Measurements from ENCODE around the gene NSD2.

Gene NSD2

GRCh38 chr4:1826531-1827350, 44.5 kb upstream of the NSD2 start:
- H3K4me3 ChIP-seq (replicated peaks in 1 of 2; ENCODE audit: low read depth in 2 of 2, low read length in 2 of 2) = no peak overlapping the region
- no peak for DNase-seq (ENCODE audit: low read depth in 2 of 2)
- TF ChIP-seq CTCF (IDR thresholded peaks at IDR 0.05; ENCODE audit: low read depth, low read length) = no peak

- no peak for DNase-seq (ENCODE audit: low read depth in 2 of 2)
- no peak for TF ChIP-seq CTCF (IDR thresholded peaks at IDR 0.05; ENCODE audit: low read depth, low read length)
- no peak overlapping the region for H3K4me3 ChIP-seq (replicated peaks in 1 of 2; ENCODE audit: low read depth in 2 of 2, low read length in 2 of 2)
Observed at GRCh38 chr4:1830234-1830633, 41.0 kb upstream of the NSD2 start.

GRCh38 chr4:1830642-1831228, 40.5 kb upstream of the NSD2 start:
- no peak overlapping the region for H3K4me3 ChIP-seq (replicated peaks in 1 of 2; ENCODE audit: low read depth in 2 of 2, low read length in 2 of 2)
- no peak for DNase-seq (ENCODE audit: low read depth in 2 of 2)
- TF ChIP-seq CTCF (IDR thresholded peaks at IDR 0.05; ENCODE audit: low read depth, low read length) = no peak

DNA sequence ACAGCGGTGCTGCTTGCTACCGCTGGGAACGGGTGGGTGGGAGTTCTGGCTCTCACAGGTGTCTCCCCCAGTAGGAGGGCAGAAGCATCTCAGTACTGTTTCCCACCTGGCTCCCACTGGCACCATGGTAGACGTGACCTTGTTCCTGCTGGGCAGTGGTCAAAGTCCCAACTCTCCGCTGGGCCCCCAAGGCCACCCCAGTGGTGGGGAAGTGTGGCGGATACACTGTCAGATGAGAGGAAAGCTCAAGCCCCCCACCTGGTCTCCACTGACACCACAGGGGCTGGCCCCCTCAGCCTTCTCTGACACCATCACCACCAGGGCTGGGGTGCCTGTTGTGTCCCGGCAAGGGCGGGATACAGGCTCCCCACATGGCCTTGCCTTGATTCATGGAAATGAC, 39.9 kb upstream of the NSD2 start:
- no peak for TF ChIP-seq CTCF (IDR thresholded peaks at IDR 0.05; ENCODE audit: low read depth, low read length)
- DNase-seq (ENCODE audit: low read depth in 2 of 2) = no peak
- H3K4me3 ChIP-seq (replicated peaks in 1 of 2; ENCODE audit: low read depth in 2 of 2, low read length in 2 of 2) = no peak overlapping the region

DNA sequence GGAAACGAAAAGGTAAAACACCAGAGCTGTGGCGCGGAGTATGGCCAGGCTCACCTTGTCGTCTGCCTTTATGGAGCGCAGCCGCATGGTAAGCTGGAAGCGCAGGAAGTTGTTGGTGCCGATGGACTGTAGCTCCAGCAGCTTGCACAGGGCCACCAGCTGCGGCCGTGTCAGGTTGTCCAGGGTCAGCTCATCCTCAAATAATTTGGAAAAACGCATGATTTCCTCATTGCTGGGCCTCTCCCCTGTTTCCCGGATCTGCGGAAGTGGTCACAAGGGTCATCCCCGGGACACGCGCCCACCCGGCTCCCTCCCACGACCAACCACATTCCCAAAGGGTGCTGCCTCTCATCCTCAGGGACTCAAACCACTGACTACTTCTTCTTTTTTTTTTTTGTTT, 38.5 kb upstream of the NSD2 start:
- no peak for TF ChIP-seq CTCF (IDR thresholded peaks at IDR 0.05; ENCODE audit: low read depth, low read length)
- no peak for DNase-seq (ENCODE audit: low read depth in 2 of 2)
- no peak overlapping the region for H3K4me3 ChIP-seq (replicated peaks in 1 of 2; ENCODE audit: low read depth in 2 of 2, low read length in 2 of 2)

DNA sequence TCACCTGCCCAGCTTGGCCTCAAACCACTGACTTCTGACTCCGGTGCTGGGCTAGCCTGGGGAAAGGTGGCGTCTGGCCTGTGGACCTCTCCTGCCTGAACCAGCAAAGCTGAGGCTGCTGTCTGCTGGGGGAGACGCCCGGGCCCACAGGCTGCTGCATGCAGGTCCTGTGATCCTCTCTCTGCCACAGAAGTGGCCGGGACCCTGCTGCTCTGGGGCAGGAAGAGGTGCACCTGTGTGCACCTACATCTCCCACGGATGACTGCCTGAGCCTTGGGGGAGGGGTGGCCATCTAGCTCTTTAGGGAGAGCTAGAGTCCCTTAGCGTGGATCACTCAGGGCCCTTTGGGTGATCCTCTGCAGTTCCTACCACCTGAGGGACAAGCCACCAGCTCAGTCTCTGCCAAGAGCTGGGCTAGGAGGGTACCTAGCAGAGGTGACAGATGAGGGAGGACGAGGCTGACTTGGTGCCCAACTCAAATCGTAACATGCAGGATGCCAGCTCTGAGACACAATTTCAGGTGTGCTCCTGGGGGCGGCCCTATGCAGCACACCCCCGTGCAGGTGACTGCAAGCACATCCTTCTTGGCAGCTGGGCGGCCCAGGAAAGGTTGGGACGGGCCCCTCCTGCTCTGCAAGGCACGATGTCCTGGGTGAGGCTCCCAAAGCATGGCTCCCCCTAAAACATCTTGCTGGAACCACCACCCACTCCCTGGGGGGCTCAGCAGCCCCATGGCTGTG, 37.7 kb upstream of the NSD2 start:
- TF ChIP-seq CTCF (IDR thresholded peaks at IDR 0.05; ENCODE audit: low read depth, low read length) = no peak
- no peak for DNase-seq (ENCODE audit: low read depth in 2 of 2)
- H3K4me3 ChIP-seq (replicated peaks in 1 of 2; ENCODE audit: low read depth in 2 of 2, low read length in 2 of 2) = no peak overlapping the region
